ENCODE results near the gene HHIPL1.

Gene HHIPL1

GRCh38 chr14:99718031-99718810 lies 73.3 kb downstream of the HHIPL1 start:
- DNase-seq = peak in 1 of 2 experiments; percentile 42

- no peak for DNase-seq
Measured at GRCh38 chr14:99718811-99719192, 73.9 kb downstream of the HHIPL1 start.

DNA sequence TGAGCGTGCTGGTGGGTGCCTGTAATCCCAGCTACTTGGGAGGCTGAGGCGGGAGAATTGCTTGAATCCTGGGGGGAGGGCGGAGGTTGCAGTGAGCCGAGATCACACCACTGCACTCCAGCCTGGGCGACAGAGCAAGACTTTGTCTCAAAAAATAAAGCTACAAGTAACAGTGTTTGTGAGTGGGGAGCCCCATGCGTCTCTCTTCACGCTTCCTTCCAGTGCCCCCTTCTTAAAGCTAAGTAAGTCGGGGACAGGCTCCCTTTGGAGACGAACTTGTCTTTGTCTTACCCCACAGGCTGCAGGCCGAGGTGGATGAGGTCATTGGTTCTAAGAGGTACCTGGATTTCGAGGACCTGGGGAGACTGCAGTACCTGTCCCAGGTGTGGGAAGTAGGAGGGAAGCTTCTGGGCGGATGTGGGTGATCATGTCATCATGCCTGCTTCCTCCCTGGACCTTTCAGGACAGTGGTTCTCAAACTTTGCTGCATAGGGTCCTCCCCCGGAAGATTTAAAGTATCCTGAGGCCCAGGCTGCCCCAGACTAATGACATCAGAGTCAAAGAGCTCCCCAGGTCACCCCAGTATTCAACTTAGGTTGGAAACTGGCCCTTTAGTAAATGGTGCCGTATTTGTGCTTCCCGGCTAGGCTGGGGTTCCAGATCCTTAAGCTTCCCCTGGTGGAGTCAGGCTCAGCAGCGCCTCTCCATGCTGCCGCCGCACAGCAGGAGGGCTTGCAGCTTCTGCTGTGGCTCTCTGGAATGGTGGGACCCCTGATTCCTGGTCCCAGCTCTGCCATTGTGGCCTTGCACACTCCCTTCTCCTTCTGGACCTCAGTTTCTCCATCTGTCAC lies 76.2 kb downstream of the HHIPL1 start:
- no peak for DNase-seq

- no peak for DNase-seq
Measured at GRCh38 chr14:99721792-99722516, 77.0 kb downstream of the HHIPL1 start.

DNA sequence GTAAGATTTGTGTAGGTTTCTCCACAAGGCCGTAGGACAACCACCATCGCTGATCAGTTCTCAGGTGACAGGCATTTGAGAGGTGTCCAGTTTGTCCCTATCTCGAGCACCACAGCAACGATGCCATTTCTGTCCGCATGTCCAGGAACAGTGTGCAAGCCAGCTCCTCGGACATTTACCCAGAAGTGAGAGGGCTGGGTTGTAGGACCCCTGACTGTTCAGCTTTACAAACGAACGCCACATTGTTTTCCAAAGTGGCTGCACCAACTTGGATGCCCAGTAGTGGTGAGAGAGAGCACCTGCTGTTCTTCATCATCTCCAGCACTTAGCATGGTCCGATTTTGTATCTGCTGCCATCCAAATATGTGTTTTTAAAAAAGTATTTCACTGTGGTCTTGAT lies 77.8 kb downstream of the HHIPL1 start:
- DNase-seq = no peak

- no peak for DNase-seq
Measured at GRCh38 chr14:99724196-99724891, 79.4 kb downstream of the HHIPL1 start.

DNA sequence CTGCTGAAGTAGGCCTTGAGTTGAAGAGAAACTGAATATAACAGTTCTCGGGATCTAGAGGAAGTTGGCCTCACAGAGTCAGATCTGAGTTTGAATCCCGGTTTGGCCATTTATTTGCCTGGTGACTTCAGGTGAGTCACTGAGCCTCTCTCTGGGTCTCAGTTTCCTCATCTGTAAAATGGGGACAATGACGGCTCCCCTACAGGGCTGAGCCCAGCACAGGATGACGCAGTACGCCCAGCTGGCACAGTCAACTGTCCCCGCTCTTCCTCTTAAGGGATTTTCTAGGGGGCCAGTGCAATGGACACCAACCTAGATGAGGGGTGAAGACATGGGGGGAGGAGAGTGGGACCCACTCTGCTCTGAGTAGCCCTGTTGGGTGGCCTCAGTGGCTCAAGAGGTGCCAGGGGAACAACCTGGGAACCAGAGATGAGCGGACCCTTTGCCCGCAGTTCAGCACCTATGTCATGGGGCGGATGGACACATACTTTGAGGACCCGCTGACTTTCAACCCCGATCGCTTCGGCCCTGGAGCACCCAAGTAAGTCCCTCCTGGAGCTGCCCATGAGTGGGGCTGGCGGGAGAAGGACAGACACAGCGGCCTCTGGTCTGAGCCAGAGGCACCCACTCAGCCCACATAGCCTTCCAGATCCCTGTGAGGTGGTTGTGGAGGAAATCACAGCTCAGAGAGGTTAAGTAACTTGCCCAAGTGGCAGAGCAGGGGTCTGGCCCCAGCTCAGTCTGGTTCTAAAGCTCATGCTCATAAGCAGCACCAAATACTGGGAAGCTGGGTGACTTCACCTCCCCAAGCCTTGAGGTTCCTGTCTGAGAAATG lies 80.2 kb downstream of the HHIPL1 start:
- no peak for DNase-seq

GRCh38 chr14:99725774-99726537 lies 81.0 kb downstream of the HHIPL1 start:
- no peak for DNase-seq

DNA sequence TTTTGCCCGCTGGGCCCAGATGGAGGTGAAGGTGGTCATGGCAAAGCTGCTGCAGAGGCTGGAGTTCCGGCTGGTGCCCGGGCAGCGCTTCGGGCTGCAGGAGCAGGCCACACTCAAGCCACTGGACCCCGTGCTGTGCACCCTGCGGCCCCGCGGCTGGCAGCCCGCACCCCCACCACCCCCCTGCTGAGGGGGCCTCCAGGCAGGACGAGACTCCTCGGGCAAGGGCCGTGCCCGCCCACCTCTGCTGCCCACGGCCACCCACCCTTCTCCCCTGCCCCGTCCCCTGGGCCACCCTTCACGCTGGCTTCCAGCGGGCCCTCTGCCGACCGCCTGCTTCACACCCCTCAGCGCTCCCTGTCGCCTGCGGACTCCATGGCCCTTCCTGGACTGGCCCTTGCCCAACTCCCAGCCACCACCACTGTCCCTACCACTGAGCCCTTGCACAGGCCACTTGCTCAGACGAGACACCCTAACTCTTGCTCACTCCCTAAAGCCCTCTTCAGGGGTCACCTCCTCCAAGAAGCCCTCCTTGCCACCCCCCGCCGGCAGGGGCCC lies 81.7 kb downstream of the HHIPL1 start:
- no peak for DNase-seq

DNA sequence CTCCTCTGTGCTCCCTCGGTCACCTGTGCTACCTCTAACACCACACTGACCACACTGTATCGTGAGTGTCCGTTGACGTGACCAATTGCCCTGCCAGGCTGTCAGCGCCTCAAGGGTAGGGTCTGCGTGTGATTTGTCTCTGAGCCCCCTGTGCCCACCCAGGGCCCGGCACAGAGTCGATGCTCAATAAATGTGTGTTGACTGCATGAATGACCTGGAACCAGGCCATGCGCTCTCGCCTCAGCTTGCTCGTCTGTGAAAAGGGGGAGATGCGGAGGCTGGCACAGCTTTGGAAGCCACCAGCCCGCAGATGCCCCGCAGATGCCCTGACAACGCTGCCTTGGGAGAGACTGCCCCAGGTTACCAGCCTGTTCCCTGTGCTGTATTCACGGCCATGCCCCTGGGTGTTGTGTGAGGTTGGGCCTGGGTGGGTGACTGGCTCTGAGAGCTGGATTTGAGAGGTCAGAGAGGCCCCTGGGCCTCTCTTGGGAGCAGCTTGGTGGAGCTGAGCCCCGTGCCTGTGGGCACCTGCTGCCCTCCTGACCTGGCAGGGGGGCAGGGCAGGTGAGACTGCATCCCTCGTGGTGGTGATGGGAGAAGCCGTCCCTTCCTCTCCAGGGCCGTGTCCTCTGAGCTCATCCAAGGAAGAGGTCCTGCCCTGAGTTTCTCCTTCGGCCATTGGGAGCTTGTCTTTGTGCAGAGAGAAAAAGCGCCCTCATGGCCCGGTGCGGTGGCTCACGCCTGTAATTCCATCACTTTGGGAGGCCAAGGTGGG lies 82.4 kb downstream of the HHIPL1 start:
- DNase-seq = no peak

DNA sequence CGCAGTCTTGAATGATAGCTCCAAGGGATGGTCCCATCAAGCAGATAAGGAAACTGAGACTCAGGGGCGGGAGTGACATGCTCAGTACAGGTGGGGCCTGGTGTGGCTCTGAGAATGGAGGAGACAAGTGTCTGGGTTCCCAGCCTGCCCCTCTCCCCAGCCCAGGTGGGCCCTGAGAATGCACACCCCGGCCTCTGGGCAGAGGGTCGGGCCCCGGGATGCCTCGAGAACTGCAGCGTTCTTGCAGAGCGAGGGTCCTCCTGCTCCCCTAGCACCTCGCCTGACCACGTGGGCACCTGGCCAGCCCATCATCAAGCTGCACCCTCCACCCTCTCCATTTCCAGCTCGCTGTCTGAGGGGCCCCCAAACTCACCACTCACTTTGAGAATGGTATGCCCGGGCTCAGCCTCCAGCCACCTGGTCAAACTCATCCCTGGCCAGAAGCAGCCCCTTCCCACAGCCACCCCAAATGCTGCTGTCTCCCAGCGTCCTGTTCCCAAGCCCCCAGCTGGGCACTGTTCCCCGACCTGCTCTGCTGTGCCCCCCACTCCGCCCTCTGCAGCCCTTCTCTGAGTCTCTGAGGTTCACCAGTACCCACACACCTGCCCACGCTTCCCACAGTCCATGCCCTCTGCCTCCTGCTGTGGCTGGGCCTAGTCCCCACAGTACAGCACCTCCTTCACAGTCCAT lies 83.4 kb downstream of the HHIPL1 start:
- DNase-seq = no peak

DNA sequence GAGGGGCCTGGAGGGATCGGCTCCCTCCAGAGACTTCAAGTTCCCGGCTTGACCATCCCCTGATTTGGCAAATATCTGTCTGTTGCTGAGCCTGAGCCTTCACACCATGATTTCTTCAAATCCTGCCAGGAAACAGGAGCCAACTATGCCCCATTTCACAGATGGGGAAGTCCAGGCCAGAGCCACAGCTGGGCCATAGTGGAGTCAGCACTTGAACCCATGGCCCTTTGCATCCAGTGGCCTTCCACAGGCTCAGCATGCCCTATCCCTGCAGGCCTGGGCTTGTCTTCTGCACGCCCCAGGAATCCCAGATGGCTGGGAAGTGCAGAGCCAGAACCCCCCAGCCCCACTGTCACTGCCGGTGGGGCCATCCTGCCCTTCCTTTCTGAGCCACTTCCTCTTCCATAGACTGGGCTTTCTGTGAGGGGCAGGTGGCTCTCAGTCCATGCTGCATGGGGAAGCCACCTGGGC lies 84.1 kb downstream of the HHIPL1 start:
- DNase-seq = no peak
